ENCODE data around the gene SPATA6L.
"Not testable (repeated sequence)": the region's sequence is repeated elsewhere in the genome, so short reads cannot be mapped to it uniquely, and the experiment has no call there.

SPATA6L gene

GRCh38 chr9:4671737-4672136 lies 5.5 kb upstream of the SPATA6L start:
- no peak for DNase-seq

- no peak for DNase-seq
Measured at GRCh38 chr9:4670591-4670990, 4.3 kb upstream of the SPATA6L start.

- no peak for DNase-seq
Measured at GRCh38 chr9:4669890-4670289, 3.6 kb upstream of the SPATA6L start.

GRCh38 chr9:4668604-4669003 lies 2.3 kb upstream of the SPATA6L start:
- no peak for DNase-seq

GRCh38 chr9:4667681-4668080 lies 1.4 kb upstream of the SPATA6L start:
- no peak for DNase-seq

- peak; percentile 16 for DNase-seq
Measured at GRCh38 chr9:4665357-4665756, 923 bp downstream of the SPATA6L start.

- DNase-seq, result no peak
Measured at GRCh38 chr9:4663956-4664355, 2.3 kb downstream of the SPATA6L start.

- DNase-seq, result peak; percentile 44
Measured at GRCh38 chr9:4662989-4663792, 3.1 kb downstream of the SPATA6L start.

GRCh38 chr9:4662108-4662988 lies 3.9 kb downstream of the SPATA6L start, which contains the start of gene PLPP6:
Gene PLPP6, plus strand, starts transcription at chr9:4662294. Its CDS starts 82 bp downstream, at chr9:4662376.
- peak; percentile 97 for DNase-seq

GRCh38 chr9:4661611-4662010 lies 4.7 kb downstream of the SPATA6L start:
- no peak for DNase-seq

GRCh38 chr9:4661165-4661564 lies 5.1 kb downstream of the SPATA6L start:
- DNase-seq, result no peak

GRCh38 chr9:4660665-4661064 lies 5.6 kb downstream of the SPATA6L start:
- not testable (repeated sequence) for DNase-seq

GRCh38 chr9:4657426-4658159 lies 8.7 kb downstream of the SPATA6L start:
- peak; percentile 79 for DNase-seq

- no peak for DNase-seq
Measured at GRCh38 chr9:4656621-4657020, 9.7 kb downstream of the SPATA6L start.

- not testable (repeated sequence) for DNase-seq
Measured at GRCh38 chr9:4656196-4656595, 10.1 kb downstream of the SPATA6L start.

- DNase-seq, result no peak
Measured at GRCh38 chr9:4654538-4654937, 11.7 kb downstream of the SPATA6L start.

GRCh38 chr9:4654084-4654483 lies 12.2 kb downstream of the SPATA6L start:
- DNase-seq, result no peak

- no peak for DNase-seq
Measured at GRCh38 chr9:4642351-4642750, 23.9 kb downstream of the SPATA6L start.

GRCh38 chr9:4640027-4640426 lies 26.3 kb downstream of the SPATA6L start:
- DNase-seq, result peak; percentile 56

GRCh38 chr9:4639420-4639819 lies 26.9 kb downstream of the SPATA6L start:
- no peak for DNase-seq

- DNase-seq, result peak; percentile 29
Measured at GRCh38 chr9:4638968-4639367, 27.3 kb downstream of the SPATA6L start.

GRCh38 chr9:4630836-4631235 lies 35.4 kb downstream of the SPATA6L start:
- DNase-seq, result no peak

- no peak for DNase-seq
Measured at GRCh38 chr9:4622016-4622415, 44.3 kb downstream of the SPATA6L start.

Measured in NCI-H146 (cell line).